Thyroid gland (tissue), 4 donors: ENCODE data around the gene ZNF438. TPM values are rescaled to one million over a fixed set of nuclear protein-coding genes. Genes with fewer than 3 reads are reported as not detected.
A peak's percentile ranks its signal among the peaks of the same experiment; 100 is the strongest.

ENCODE experiments used
- DNase-seq, 2 donors: peaks; one replicate each; pipeline ENCODE4 v3.0.0-alpha.2; 2019
- H3K27ac ChIP-seq, 3 donors: fragments of 200-600 bp; sonication (generic); 1 replicate in 2 of 3; 2 replicates in 1 of 3; pipeline ENCODE4 v1.5.1; 2016 to 2019; ENCODE audit warnings: mild to moderate bottlenecking in 1 of 3, moderate library complexity in 1 of 3
- H3K27me3 ChIP-seq: fragments of 200-600 bp; sonication (generic); one replicate; pipeline ENCODE4 v1.5.1; 2019
- H3K36me3 ChIP-seq, 2 donors: fragments of 200-600 bp; sonication (generic); one replicate each; pipeline ENCODE4 v1.5.1; 2016 to 2019
- H3K4me1 ChIP-seq, 2 donors: fragments of 200-600 bp; sonication (generic); one replicate each; pipeline ENCODE4 v1.5.1; 2017 to 2019
- H3K4me3 ChIP-seq, 3 donors: fragments of 200-600 bp; sonication (generic); replicated peaks in 1 of 3; 1 replicate in 2 of 3; 2 replicates in 1 of 3; pipeline ENCODE4 v1.5.1; 2016; ENCODE audit warnings: mild to moderate bottlenecking in 1 of 3
- H3K9me3 ChIP-seq: fragments of 200-600 bp; sonication (generic); one replicate; pipeline ENCODE4 v1.5.1; 2017
- POLR2A ChIP-seq, 2 donors: fragments of 450-650 bp; IDR thresholded peaks; one replicate each; pipeline ENCODE4 v1.6.1; 2017; ENCODE audit warnings: antibody characterized with exemption in 2 of 2, mild to moderate bottlenecking in 2 of 2, moderate library complexity in 1 of 2
- WGBS, 2 donors: methylation state at CpG; one replicate each; pipeline ENCODE4 v1.1.5; 2017; 5-methylcytosine and 5-hydroxymethylcytosine counted together
- intact Hi-C: fragments of 100-400 bp; cut with DNase I; formaldehyde crosslinking; loops from one replicate; pipeline ENCODE4 v1.15.1; 2023
- total RNA-seq, 4 donors: library from RNA; depleted of rRNA; stranded (reverse); fragments of >200 nt; gene quantifications; one replicate each; pipeline ENCODE4 v1.2.3, GENCODE V29; 2016
- TF ChIP-seq, protein P1 (sequence below), 6 experiments: fragments of 200-600 bp in 3 of 6; fragments of 450-650 bp in 3 of 6; sonication (generic) in 3 of 6; IDR thresholded peaks; one replicate each; pipeline ENCODE4 v1.5.1; 2016 to 2019; ENCODE audit warnings: antibody characterized with exemption in 6 of 6, mild to moderate bottlenecking in 2 of 6, inconsistent platforms in 1 of 6, moderate library complexity in 1 of 6

The ZNF438 gene
- total RNA-seq, 4 donors from 2014 or later, result 19.2 to 21.8 (median 20.3) TPM

GRCh38 chr10:30813872-30814481 lies 217.7 kb downstream of the ZNF438 start:
- peak in 1 of 2 donors; percentile 57 for DNase-seq
- Histone ChIP-seq H3K4me1 (peaks cover 68 to 85% of the 10 kb centered on the region in 2 donors), H3K4me3 (no peak overlapping the region), H3K36me3 (no peaks in the 10 kb centered on the region), H3K9me3 (no peaks in the 10 kb centered on the region), H3K27ac (peak overlapping the region; percentile 92 to 97 (median 96)), H3K27me3 (no peaks in the 10 kb centered on the region)
- intact Hi-C loops, result no loop called here
- WGBS, 2 donors, result 77 to 95% methylated on average over 1 of the region's 1 CpG
- TF ChIP-seq, protein P1, sequence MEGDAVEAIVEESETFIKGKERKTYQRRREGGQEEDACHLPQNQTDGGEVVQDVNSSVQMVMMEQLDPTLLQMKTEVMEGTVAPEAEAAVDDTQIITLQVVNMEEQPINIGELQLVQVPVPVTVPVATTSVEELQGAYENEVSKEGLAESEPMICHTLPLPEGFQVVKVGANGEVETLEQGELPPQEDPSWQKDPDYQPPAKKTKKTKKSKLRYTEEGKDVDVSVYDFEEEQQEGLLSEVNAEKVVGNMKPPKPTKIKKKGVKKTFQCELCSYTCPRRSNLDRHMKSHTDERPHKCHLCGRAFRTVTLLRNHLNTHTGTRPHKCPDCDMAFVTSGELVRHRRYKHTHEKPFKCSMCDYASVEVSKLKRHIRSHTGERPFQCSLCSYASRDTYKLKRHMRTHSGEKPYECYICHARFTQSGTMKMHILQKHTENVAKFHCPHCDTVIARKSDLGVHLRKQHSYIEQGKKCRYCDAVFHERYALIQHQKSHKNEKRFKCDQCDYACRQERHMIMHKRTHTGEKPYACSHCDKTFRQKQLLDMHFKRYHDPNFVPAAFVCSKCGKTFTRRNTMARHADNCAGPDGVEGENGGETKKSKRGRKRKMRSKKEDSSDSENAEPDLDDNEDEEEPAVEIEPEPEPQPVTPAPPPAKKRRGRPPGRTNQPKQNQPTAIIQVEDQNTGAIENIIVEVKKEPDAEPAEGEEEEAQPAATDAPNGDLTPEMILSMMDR (IDR thresholded peaks at IDR 0.05), result no peak
- peak in 1 of 2 donors; percentile 39 for TF ChIP-seq POLR2A (IDR thresholded peaks at IDR 0.05)

GRCh38 chr10:30812018-30812851 lies 219.4 kb downstream of the ZNF438 start:
- Histone ChIP-seq H3K4me1 (peaks cover 54 to 69% of the 10 kb centered on the region in 2 donors), H3K9me3 (no peaks in the 10 kb centered on the region), H3K27ac (peak overlapping the region; percentile 92 to 97 (median 96)), H3K27me3 (no peaks in the 10 kb centered on the region), H3K4me3 (no peak overlapping the region), H3K36me3 (no peaks in the 10 kb centered on the region)
- intact Hi-C loops, result no loop called here
- DNase-seq, result peak; percentile 66 to 70
- TF ChIP-seq, protein P1 (IDR thresholded peaks at IDR 0.05), result no peak
- peak in 1 of 2 donors; percentile 58 for TF ChIP-seq POLR2A (IDR thresholded peaks at IDR 0.05)
- 12 to 21% methylated on average over 14 to 15 of the region's 16 CpGs for WGBS, 2 donors

- 66% methylated on average over 16 of the region's 16 CpGs for whole genome bisulfite sequencing, 2 donors
- Histone ChIP-seq H3K27me3 (no peaks in the 10 kb centered on the region), H3K36me3 (no peaks in the 10 kb centered on the region), H3K27ac (peak overlapping the region; percentile 92 to 97 (median 96)), H3K9me3 (no peaks in the 10 kb centered on the region), H3K4me1 (peaks cover 50 to 61% of the 10 kb centered on the region in 2 donors), H3K4me3 (no peak overlapping the region)
- no peak for TF ChIP-seq POLR2A (IDR thresholded peaks at IDR 0.05)
- TF ChIP-seq, protein P1 (IDR thresholded peaks at IDR 0.05), result no peak
- DNase-seq, result no peak
- intact Hi-C loops, result no loop called here
Measured at GRCh38 chr10:30811276-30812017, 220.2 kb downstream of the ZNF438 start.

GRCh38 chr10:30810416-30810815 lies 221.2 kb downstream of the ZNF438 start:
- H3K9me3 ChIP-seq, result no peaks in the 10 kb centered on the region
- H3K36me3 ChIP-seq, result no peaks in the 10 kb centered on the region
- H3K27ac ChIP-seq, result peak overlapping the region in 1 of 3 donors; percentile 97
- no peak for TF ChIP-seq POLR2A (IDR thresholded peaks at IDR 0.05)
- TF ChIP-seq, protein P1 (IDR thresholded peaks at IDR 0.05), result no peak
- no peak overlapping the region for H3K4me3 ChIP-seq
- DNase-seq, result no peak
- 87 to 93% methylated on average over 5 of the region's 5 CpGs for WGBS, 2 donors
- peaks cover 42 to 51% of the 10 kb centered on the region in 2 donors for H3K4me1 ChIP-seq
- intact Hi-C loops, result no loop called here
- H3K27me3 ChIP-seq, result no peaks in the 10 kb centered on the region
